ENCODE measurements around the gene SF3A2.

- TF ChIP-seq CTCF (IDR thresholded peaks at IDR 0.05; ENCODE audit: poor library complexity, severe bottlenecking) (no peak), MXI1 (conservative IDR thresholded peaks at IDR 0.05; ENCODE audit: poor library complexity, severe bottlenecking) (no peak), RAD21 (conservative IDR thresholded peaks at IDR 0.05) (no peak), EP300 (conservative IDR thresholded peaks at IDR 0.05; ENCODE audit: poor library complexity, severe bottlenecking) (no peak), POLR2AphosphoS5 (IDR thresholded peaks at IDR 0.05) (no peak), SMC3 (conservative IDR thresholded peaks at IDR 0.05; ENCODE audit: poor library complexity) (no peak), EZH2 (IDR thresholded peaks at IDR 0.05; ENCODE audit: borderline replicate concordance, insufficient read depth, low read length, poor library complexity, severe bottlenecking) (no peak), TAF1 (IDR thresholded peaks at IDR 0.05; ENCODE audit: low read depth) (no peak)
- TF ChIP-seq, protein P1, sequence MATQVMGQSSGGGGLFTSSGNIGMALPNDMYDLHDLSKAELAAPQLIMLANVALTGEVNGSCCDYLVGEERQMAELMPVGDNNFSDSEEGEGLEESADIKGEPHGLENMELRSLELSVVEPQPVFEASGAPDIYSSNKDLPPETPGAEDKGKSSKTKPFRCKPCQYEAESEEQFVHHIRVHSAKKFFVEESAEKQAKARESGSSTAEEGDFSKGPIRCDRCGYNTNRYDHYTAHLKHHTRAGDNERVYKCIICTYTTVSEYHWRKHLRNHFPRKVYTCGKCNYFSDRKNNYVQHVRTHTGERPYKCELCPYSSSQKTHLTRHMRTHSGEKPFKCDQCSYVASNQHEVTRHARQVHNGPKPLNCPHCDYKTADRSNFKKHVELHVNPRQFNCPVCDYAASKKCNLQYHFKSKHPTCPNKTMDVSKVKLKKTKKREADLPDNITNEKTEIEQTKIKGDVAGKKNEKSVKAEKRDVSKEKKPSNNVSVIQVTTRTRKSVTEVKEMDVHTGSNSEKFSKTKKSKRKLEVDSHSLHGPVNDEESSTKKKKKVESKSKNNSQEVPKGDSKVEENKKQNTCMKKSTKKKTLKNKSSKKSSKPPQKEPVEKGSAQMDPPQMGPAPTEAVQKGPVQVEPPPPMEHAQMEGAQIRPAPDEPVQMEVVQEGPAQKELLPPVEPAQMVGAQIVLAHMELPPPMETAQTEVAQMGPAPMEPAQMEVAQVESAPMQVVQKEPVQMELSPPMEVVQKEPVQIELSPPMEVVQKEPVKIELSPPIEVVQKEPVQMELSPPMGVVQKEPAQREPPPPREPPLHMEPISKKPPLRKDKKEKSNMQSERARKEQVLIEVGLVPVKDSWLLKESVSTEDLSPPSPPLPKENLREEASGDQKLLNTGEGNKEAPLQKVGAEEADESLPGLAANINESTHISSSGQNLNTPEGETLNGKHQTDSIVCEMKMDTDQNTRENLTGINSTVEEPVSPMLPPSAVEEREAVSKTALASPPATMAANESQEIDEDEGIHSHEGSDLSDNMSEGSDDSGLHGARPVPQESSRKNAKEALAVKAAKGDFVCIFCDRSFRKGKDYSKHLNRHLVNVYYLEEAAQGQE (IDR thresholded peaks at IDR 0.05; ENCODE audit: borderline replicate concordance) = no peak
Observed at GRCh38 chr19:2288338-2288817, 51.8 kb downstream of the SF3A2 start.

Measured in neural cell (in vitro differentiated cells).